Prostate gland (tissue), 2 donors: ENCODE measurements around the gene DEF6. TPM values are rescaled to one million over a fixed set of nuclear protein-coding genes. Genes with fewer than 3 reads are reported as not detected.
A peak's percentile ranks its signal among the peaks of the same experiment; 100 is the strongest.
"Not testable (repeated sequence)": the region's sequence is repeated elsewhere in the genome, so short reads cannot be mapped to it uniquely, and the experiment has no call there.

ENCODE experiments used
- DNase-seq: peaks from one replicate; pipeline ENCODE4 v3.0.0-alpha.2; 2019; ENCODE audit warnings: low spot score
- H3K27ac ChIP-seq, 2 donors: fragments of 200-600 bp; sonication (generic); 2 replicates each; pipeline ENCODE4 v1.5.1; 2017 to 2019
- H3K27me3 ChIP-seq: fragments of 200-600 bp; sonication (generic); replicated peaks from 2 replicates; pipeline ENCODE4 v1.5.1; 2019; ENCODE audit not compliant: insufficient read depth
- H3K36me3 ChIP-seq, 2 donors: fragments of 200-600 bp; sonication (generic); 1 replicate in 1 of 2; 2 replicates in 1 of 2; pipeline versions ENCODE4 v1.5.1 to v1.8.1; 2017 to 2019
- H3K4me1 ChIP-seq: fragments of 200-600 bp; sonication (generic); replicated peaks from 2 replicates; pipeline ENCODE4 v1.5.1; 2019
- H3K4me3 ChIP-seq, 2 donors: fragments of 200-600 bp; sonication (generic); 2 replicates each; pipeline ENCODE4 v1.5.1; 2017 to 2019
- H3K9me3 ChIP-seq: fragments of 200-600 bp; sonication (generic); 2 replicates; pipeline ENCODE4 v1.5.1; 2017
- POLR2A ChIP-seq: fragments of 450-650 bp; IDR thresholded peaks from one replicate; pipeline ENCODE4 v1.6.1; 2016; ENCODE audit warnings: antibody characterized with exemption, mild to moderate bottlenecking
- POLR2AphosphoS5 ChIP-seq: sonication (generic); formaldehyde crosslinking; IDR thresholded peaks from one replicate; pipeline ENCODE4 v1.6.1; 2017; ENCODE audit warnings: antibody characterized with exemption
- WGBS: methylation state at CpG from one replicate; pipeline ENCODE4 v1.1.5; 2018; 5-methylcytosine and 5-hydroxymethylcytosine counted together
- intact Hi-C: fragments of 100-400 bp; cut with DNase I; formaldehyde crosslinking; loops from one replicate; pipeline ENCODE4 v1.14.2; 2022
- total RNA-seq, 2 donors: library from RNA; depleted of rRNA; stranded (reverse); fragments of >200 nt; gene quantifications; one replicate each; pipeline ENCODE4 v1.1.0, GENCODE V29; 2016
- TF ChIP-seq, protein P1 (sequence below), 4 experiments: fragments of 200-600 bp in 2 of 4; fragments of 450-650 bp in 2 of 4; sonication (generic) in 2 of 4; IDR thresholded peaks; 1 replicate in 3 of 4; 2 replicates in 1 of 4; pipeline ENCODE4 v1.5.1; 2016 to 2019; ENCODE audit warnings: antibody characterized with exemption in 4 of 4, mild to moderate bottlenecking in 2 of 4, moderate library complexity in 2 of 4

Gene DEF6
- total RNA-seq, 2 donors from 2014 or later, result 20.2 to 33.4 TPM

DNA sequence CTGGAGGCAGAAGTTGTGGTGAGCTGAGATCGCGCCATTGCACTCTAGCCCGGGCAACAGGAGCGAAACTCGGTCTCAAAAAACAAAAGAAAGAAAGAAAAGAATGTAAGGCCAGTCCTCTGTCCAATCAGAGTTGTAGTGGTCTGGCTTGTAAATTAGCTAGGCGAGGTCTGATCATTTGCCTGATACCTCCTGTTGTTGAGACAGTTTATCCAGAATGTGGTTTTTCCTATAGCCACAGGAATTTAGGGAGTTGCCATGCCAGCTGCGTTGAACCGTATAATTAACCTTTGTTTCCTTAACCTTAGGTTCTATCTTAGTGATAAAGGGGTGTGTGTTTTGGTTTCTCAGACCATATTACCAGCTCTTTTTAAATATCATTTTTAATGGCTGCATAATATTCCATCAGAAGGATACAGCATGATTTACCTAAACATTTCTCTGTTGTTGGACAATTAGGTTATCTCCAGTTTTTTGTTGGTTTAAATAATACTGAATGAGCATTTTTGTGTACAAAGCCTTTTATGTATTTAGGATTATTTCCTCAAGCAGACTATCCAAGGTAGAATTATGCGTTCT, 33.0 kb downstream of the DEF6 start:
- intact Hi-C loops, result no loop called here
- no peak overlapping the region for H3K27ac ChIP-seq
- H3K4me1 ChIP-seq, result no peaks in the 10 kb centered on the region
- H3K4me3 ChIP-seq, result no peak overlapping the region
- no peaks in the 10 kb centered on the region for H3K9me3 ChIP-seq
- WGBS, result 91% methylated on average over 9 of the region's 9 CpGs
- TF ChIP-seq, protein P1, sequence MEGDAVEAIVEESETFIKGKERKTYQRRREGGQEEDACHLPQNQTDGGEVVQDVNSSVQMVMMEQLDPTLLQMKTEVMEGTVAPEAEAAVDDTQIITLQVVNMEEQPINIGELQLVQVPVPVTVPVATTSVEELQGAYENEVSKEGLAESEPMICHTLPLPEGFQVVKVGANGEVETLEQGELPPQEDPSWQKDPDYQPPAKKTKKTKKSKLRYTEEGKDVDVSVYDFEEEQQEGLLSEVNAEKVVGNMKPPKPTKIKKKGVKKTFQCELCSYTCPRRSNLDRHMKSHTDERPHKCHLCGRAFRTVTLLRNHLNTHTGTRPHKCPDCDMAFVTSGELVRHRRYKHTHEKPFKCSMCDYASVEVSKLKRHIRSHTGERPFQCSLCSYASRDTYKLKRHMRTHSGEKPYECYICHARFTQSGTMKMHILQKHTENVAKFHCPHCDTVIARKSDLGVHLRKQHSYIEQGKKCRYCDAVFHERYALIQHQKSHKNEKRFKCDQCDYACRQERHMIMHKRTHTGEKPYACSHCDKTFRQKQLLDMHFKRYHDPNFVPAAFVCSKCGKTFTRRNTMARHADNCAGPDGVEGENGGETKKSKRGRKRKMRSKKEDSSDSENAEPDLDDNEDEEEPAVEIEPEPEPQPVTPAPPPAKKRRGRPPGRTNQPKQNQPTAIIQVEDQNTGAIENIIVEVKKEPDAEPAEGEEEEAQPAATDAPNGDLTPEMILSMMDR (IDR thresholded peaks at IDR 0.05), result no peak
- TF ChIP-seq POLR2AphosphoS5 (no peak), POLR2A (no peak)
- H3K27me3 ChIP-seq, result no peaks in the 10 kb centered on the region
- no peak for DNase-seq
- no peaks in the 10 kb centered on the region for H3K36me3 ChIP-seq

- WGBS, result 78% methylated on average over 9 of the region's 9 CpGs
- DNase-seq, result peak; percentile 21
- H3K4me1 ChIP-seq, intact Hi-C loops, H3K27me3 ChIP-seq, H3K27ac ChIP-seq, H3K9me3 ChIP-seq, H3K4me3 ChIP-seq, H3K36me3 ChIP-seq: not testable (repeated sequence)
- TF ChIP-seq, protein P1 (IDR thresholded peaks at IDR 0.05), result peak in 1 of 4 experiments; percentile 13
These were observed 34.7 kb downstream of the DEF6 start for GRCh38 chr6:35332074-35332887.

GRCh38 chr6:35341557-35341956, 43.9 kb downstream of the DEF6 start:
- Histone ChIP-seq H3K4me1 (no peaks in the 10 kb centered on the region), H3K27ac (no peak overlapping the region), H3K36me3 (no peaks in the 10 kb centered on the region), H3K9me3 (no peaks in the 10 kb centered on the region), H3K4me3 (no peak overlapping the region), H3K27me3 (no peaks in the 10 kb centered on the region)
- no peak for DNase-seq
- TF ChIP-seq POLR2A, result no peak
- intact Hi-C loops, result loop anchor here (10.0 kb wide), 1 partner anchor 393 kb away; the partner anchor contains the start of gene ARMC12
- WGBS, result 76% methylated on average over 13 of the region's 13 CpGs

GRCh38 chr6:35342258-35343091, 44.9 kb downstream of the DEF6 start, which contains the start of gene PPARD:
Gene PPARD, plus strand, starts transcription at chr6:35342558. Its CDS starts 68,530 bp downstream, at chr6:35411088.
- intact Hi-C loops, result loop anchor here (1.0 to 10.0 kb wide), 4 partner anchors 72 to 392 kb away; partner anchors contain the start of genes ARMC12 and RPL10A
- H3K9me3 ChIP-seq, result no peaks in the 10 kb centered on the region
- H3K4me3 ChIP-seq, result peak within 1 kb of the TSS; percentile 77 to 96
- H3K27ac ChIP-seq, result peak within 1 kb of the TSS; percentile 93 to 95
- no peaks in the 10 kb centered on the region for H3K27me3 ChIP-seq
- no peaks in the 10 kb centered on the region for H3K36me3 ChIP-seq
- DNase-seq, result peak; percentile 98
- under 1% methylated on average over 75 of the region's 77 CpGs for WGBS
- no peaks in the 10 kb centered on the region for H3K4me1 ChIP-seq
- peak; percentile 98 for TF ChIP-seq POLR2A
- TF ChIP-seq, protein P1 (IDR thresholded peaks at IDR 0.05), result peak; percentile 98 to 100 (median 100)
- peak; percentile 98 for TF ChIP-seq POLR2AphosphoS5
